Stimulated activated CD4-positive, alpha-beta T cell treated with anti-CD3 and anti-CD28 coated beads, Interleukin-2, amount 100 ng/mL, for 48 hours (primary cell): ENCODE results near the gene PARP15.
A peak's percentile ranks its signal among the peaks of the same experiment; 100 is the strongest.
"Not testable (repeated sequence)": the region's sequence is repeated elsewhere in the genome, so short reads cannot be mapped to it uniquely, and the experiment has no call there.

ENCODE experiments used
- DNase-seq, 2 donors: peaks; one replicate each; pipeline ENCODE4 v3.0.0-alpha.2; 2020

Gene PARP15

DNA sequence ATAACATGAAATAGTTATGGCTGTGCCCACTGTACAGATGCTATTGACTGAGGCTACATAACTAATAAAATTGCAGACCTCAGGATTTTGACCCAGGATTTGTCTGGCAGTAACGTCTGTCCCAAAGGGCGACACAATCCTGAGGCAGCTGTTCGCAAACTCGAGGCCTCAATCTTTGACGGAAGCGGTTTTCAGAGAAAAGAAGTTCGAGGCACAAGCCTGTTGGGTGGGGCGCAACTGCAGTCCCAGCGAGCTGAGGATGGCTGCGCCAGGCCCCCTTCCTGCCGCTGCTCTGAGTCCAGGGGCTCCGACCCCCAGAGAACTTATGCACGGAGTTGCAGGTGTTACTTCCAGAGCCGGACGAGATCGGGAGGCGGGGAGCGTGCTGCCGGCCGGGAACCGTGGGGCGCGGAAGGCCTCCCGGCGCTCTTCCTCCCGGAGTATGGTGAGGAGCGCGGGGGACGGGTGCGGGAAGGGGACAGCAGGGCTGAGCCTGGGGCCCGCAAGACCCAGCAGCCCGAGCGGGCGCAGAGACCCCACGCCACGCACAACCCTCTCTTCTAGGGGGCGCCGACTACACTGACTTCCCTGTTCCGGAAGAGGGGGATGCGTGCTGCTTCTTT is at the start of gene PARP15:
TSS of gene PARP15 (plus strand) at position 242 of the 623 bp plus-strand sequence. CDS start at position 260, 18 bp downstream.
- peak; percentile 30 for DNase-seq

GRCh38 chr3:122530164-122530563 is 47.3 kb upstream of the PARP15 start:
- no peak for DNase-seq

DNA sequence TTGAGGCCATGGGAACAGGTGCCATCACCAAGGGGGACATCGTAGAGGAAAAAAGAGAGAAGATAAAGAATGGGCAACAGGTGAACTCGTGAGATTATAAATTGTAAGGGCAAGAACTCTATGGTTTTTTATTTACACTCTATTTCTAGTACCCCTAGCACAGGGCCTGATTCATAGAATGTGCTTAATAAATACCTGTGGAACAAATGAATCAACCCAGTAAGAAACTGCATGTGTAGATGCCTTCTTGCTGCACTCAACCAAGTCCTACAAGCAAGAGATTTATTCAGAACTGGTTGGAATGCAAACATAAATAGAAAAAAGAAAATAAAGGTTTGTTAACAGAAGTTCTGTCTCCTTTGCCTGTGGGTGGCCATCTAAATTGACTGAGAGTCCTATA is 44.0 kb upstream of the PARP15 start:
- DNase-seq, result no peak

GRCh38 chr3:122533931-122534334 is 43.5 kb upstream of the PARP15 start:
- DNase-seq, result peak; percentile 30 to 36

DNA sequence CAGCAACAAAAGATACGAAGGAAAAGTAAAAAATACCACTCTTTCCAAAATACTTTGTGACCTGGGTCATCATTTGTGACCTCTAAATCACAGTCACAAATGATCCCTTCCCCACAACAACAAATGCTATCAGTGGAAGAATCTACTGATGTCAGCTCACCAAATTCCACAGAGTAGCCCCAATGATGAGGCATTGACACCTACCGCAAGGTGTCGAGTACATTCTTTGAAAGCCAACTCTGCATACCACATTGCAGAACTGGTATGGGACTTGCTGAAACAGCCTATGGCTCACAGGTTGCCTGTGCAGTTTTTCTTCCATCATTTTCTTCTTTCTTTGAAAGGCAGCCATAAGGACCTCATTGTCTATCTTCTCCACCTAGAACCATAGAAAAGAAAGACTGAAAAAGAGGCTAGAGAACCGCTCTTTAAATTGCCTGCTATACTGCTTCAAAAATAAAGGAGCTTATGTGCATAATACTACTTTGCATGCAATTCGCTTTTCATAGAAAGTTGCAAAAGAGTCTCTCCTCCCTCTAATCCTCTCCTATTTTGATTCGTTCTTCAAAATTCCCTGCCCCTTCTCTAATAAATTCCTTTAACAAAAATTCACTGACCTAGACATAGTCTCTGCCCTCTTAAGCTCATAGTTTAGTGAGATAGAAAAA is 41.4 kb upstream of the PARP15 start:
- no peak for DNase-seq

- DNase-seq, result no peak
Observed at GRCh38 chr3:122536632-122537001, 40.8 kb upstream of the PARP15 start.

- DNase-seq, result no peak
Observed at GRCh38 chr3:122538956-122539490, 38.4 kb upstream of the PARP15 start.

- no peak for DNase-seq
Observed at GRCh38 chr3:122546151-122546550, 31.3 kb upstream of the PARP15 start.

GRCh38 chr3:122548076-122548475 is 29.4 kb upstream of the PARP15 start:
- DNase-seq, result no peak

DNA sequence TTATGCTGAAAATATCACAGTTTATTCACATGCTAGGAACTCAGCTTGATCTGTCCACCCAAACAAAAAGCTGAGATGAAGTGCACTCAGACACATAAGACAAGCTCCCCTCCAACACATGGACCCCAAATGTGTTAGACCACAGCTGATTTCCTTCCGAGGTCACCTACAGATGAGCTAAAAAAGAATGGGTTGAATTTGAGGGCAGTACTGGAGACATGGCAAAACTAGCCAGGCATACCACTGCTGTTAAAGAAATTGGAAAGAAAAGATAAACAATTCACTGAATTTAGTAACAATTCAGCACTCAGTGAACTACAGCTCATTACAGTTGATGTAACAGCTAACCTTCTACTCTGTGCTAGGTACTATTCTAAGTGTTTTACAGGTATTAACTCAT is 28.8 kb upstream of the PARP15 start:
- DNase-seq, result no peak

DNA sequence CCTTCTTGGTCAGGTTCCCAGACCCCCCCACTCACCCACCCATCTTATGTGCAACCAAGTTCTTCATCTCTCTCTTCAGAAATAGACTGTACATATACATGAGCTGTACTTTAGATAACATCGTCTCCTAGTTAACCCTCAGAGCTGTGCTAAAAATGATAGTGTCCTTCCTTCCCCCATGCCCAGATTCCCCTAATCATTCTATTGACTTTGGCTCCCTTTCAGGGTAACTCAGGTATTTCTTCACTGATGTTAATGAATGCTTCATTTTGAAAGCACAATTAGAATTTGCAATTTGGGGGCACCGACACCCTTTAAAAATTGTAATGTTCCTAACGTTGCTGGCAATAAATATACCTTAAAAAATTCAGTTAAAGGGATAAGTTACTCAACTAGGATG is 24.3 kb upstream of the PARP15 start:
- no peak for DNase-seq

GRCh38 chr3:122555275-122556071 is 22.0 kb upstream of the PARP15 start:
- no peak for DNase-seq

DNA sequence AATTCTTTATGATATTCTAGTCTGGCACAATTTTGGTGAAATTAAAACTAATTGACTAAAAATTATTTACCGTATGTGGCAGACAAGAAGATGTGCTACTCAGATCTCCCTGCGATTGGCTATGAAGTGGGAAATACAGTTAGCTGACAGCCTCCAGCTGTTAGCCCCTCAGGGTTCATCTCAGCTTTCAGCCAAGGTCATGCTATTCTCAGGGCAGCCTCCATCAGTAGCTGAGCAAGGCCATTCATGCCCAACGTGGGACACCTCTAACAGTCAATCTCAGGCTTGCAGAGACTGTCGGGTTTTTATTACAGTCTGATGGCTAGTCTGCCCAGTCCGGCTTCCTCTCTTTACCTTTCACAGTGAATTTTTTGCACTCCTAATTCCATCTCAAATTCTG is 20.1 kb upstream of the PARP15 start:
- no peak for DNase-seq

DNA sequence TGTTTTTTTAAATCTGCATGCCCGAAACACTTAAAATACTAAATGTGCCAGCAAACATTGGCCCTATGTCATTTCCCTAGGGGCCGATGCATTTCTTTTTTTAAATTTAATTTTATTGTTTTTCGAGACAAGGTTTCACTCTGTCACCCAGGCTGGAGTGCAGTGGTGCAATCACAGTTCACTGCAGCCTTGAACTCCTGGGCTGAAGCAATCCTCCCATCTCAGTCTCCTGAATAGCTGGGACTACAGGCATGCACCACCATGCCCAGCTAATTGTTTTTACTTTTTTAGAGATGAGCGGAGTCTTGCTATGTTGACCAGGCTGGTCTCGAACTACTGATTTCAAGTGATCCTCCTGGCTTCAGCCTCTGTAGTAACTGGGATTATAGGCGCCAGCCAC is 18.8 kb upstream of the PARP15 start:
- no peak for DNase-seq

GRCh38 chr3:122559906-122560305 is 17.5 kb upstream of the PARP15 start:
- no peak for DNase-seq

DNA sequence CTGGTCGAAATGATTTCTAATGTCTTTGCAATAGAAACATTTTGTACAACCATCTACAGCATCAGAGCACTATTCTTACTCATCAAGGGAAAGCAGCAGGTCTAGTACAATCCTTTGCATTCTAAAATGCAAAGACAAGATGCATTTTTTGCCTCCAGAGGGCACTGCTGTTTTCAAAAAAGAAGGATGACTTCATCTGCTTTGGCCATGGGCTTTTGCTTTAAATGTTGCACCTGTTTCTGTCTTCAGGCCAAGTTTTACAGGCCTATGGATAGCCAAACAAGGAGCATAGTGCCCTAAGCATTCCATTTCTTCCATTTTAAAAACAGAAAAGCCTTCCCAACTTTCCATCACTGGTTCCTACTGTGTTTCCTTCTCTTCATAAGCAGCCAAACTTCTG is 16.8 kb upstream of the PARP15 start:
- DNase-seq, result peak; percentile 50 to 61

DNA sequence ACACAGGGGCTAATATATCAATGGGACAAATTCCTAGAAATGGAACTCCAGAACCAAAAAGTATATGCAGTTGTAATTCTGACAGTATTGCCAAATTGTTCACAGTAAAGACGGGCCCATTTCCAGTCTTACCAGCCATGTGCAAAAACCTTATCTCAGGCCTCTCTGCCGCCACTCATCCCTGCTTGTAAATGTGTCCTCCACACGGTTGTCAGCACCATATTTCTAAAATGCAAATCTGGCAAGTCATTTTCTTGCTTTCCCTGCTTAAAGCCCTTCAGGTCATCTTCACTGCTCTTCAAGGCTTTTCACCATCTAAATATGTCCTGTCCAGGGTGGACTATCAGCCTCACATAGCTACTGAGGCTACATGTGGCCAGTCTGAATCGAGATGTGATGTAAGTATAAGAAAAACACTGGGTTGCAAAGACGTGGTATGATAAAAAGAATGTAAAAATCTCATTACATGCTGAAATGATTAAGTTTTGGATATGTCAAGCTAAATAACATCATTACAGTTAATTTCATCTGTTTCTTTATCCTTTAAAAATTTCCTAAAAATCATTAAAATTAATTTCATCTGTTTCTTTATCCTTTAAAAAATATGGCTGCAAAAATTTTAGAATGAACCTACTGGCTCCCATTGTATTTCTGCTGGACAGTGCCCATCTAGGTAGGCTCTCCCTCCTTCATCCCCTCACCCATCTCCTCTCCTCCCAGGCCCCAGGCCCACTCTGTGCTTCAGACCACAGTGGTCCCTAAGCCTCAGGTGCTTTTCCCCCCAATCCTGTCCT is 14.3 kb upstream of the PARP15 start:
- DNase-seq, result no peak

- DNase-seq, result no peak
Observed at GRCh38 chr3:122563717-122564025, 13.8 kb upstream of the PARP15 start.

- peak; percentile 63 to 67 for DNase-seq
Observed at GRCh38 chr3:122564155-122564912, 13.1 kb upstream of the PARP15 start, which contains the start of the genes DTX3L and PARP9. Gene DTX3L, plus strand, starts transcription at chr3:122564338. Its CDS starts 89 bp downstream, at chr3:122564427. Gene PARP9, minus strand, starts transcription at chr3:122564300. Its CDS starts 4,680 bp downstream, at chr3:122559620.

DNA sequence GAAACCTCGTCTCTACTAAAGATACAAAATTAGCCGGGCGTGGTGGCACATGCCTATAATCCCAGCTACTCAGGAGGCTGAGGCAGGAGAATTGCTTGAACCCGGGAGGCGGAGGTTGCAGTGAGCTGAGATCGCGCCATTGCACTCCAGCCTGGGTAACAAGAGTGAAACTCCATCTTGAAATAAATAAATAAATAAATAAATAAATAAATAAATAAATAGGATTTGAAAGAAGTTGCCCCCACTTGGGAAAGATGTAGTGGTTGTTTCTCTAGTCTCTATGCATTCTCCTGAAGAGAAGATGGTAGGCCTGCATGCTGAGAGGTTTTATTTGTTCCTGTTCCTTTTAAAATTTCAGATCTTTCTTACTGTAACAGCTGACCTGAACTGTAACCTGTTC is 9.3 kb upstream of the PARP15 start:
- not testable (repeated sequence) for DNase-seq

- DNase-seq, result no peak
Observed at GRCh38 chr3:122568755-122569154, 8.7 kb upstream of the PARP15 start.

GRCh38 chr3:122572940-122573412 is 4.5 kb upstream of the PARP15 start:
- no peak for DNase-seq
